Cardiac fibroblast (primary cell): ENCODE measurements around the gene DCST2.
A peak's percentile ranks its signal among the peaks of the same experiment; 100 is the strongest.

Experiments
- DNase-seq, 2 donors: peaks; one replicate each; pipeline versions ENCODE4 v3.0.0 to v3.0.0-alpha.2; 2010; ENCODE audit warnings: low read depth in 2 of 2
- H3K4me3 ChIP-seq, 2 donors: replicated peaks in 1 of 2; 1 replicate in 1 of 2; 2 replicates in 1 of 2; pipeline ENCODE4 v1.5.1; 2011; ENCODE audit warnings: low read depth in 2 of 2, low read length in 2 of 2, mild to moderate bottlenecking in 2 of 2, moderate library complexity in 1 of 2
- CTCF ChIP-seq: IDR thresholded peaks from one replicate; pipeline ENCODE4 v1.5.1; 2011; ENCODE audit warnings: low read depth, mild to moderate bottlenecking, low read length, inconsistent platforms

The DCST2 gene

GRCh38 chr1:155050560-155051341 lies 17.2 kb upstream of the DCST2 start, which contains the start of gene ADAM15:
ADAM15 (plus strand) TSS chr1:155051316; CDS start chr1:155051387, 71 bp downstream.
- H3K4me3 ChIP-seq = peak within 1 kb of the TSS; percentile 75 to 81
- TF ChIP-seq CTCF = peak; percentile 77
- peak; percentile 69 to 76 for DNase-seq

- peak; percentile 37 to 44 for DNase-seq
- no peak for TF ChIP-seq CTCF
- peak overlapping the region in 1 of 2 donors; percentile 75 for H3K4me3 ChIP-seq
Observed at GRCh38 chr1:155049651-155050559, 16.3 kb upstream of the DCST2 start.

GRCh38 chr1:155048449-155049334 lies 15.1 kb upstream of the DCST2 start:
- no peak for TF ChIP-seq CTCF
- no peak overlapping the region for H3K4me3 ChIP-seq

GRCh38 chr1:155044812-155045657 lies 11.5 kb upstream of the DCST2 start:
- peak; percentile 88 to 90 for DNase-seq
- H3K4me3 ChIP-seq = no peak overlapping the region
- TF ChIP-seq CTCF = peak; percentile 80

More at GRCh38 chr1:155048449-155049334, 15.1 kb upstream of the DCST2 start:
- no peak for DNase-seq

GRCh38 chr1:155044365-155044764 lies 10.8 kb upstream of the DCST2 start:
- H3K4me3 ChIP-seq = no peak overlapping the region
- no peak for TF ChIP-seq CTCF
- DNase-seq = no peak
